A549 (cell line): ENCODE measurements around the gene MTRFR. TPM values are rescaled to one million over a fixed set of nuclear protein-coding genes. Genes with fewer than 3 reads are reported as not detected.

Experiments
- ATAC-seq, 2 experiments: fragments of 200-7000 bp in 1 of 2; fragments of >200 bp in 1 of 2; cut with Nextera tagmentation in 1 of 2; cut with Tn5 transposase in 1 of 2; 3 replicates each; pipeline versions ENCODE4 v1.8.0 to v1.9.1; 2018 to 2020; ENCODE audit warnings: mild to moderate bottlenecking in 1 of 2, moderate library complexity in 1 of 2
- CTCF ChIA-PET: fragments of 300-600 bp; sonication (Branson Sonifier 250); formaldehyde crosslinking; extraction: SDS; loops from one replicate; lab custom pipeline; 2021; ENCODE audit warnings: antibody characterized with exemption, inconsistent platforms; lab: Yijun Ruan, JAX
- POLR2A ChIA-PET: fragments of 350-600 bp; formaldehyde crosslinking; extraction: SDS; loops from one replicate; lab custom pipeline; 2021; ENCODE audit warnings: antibody characterized with exemption, inconsistent platforms; lab: Yijun Ruan, JAX
- DNase-seq, 2 experiments: peaks; one replicate each; pipeline versions ENCODE4 v3.0.0 to v3.0.0-alpha.2; 2011 to 2016; ENCODE audit warnings: low read depth in 1 of 2, low spot score in 1 of 2
- FAIRE-seq: peaks from 2 replicates; lab custom pipeline; 2011; peaks lifted over from hg19 to GRCh38; lab: Jason Lieb, UNC
- H3K27ac ChIP-seq, 2 experiments: fragments of >200 bp; sonication (Bioruptor Twin); formaldehyde crosslinking; 3 replicates each; pipeline ENCODE4 v1.5.1; 2016 to 2017
- H3K4me1 ChIP-seq: fragments of >200 bp; sonication (Bioruptor Twin); formaldehyde crosslinking; 3 replicates; pipeline ENCODE4 v1.6.1; 2016
- H3K4me2 ChIP-seq: fragments of >200 bp; sonication (Bioruptor Twin); formaldehyde crosslinking; 3 replicates; pipeline ENCODE4 v1.6.1; 2016
- H3K4me3 ChIP-seq: fragments of >200 bp; sonication (Bioruptor Twin); formaldehyde crosslinking; 3 replicates; pipeline ENCODE4 v1.5.1; 2016
- H3K9me3 ChIP-seq: fragments of >200 bp; sonication (Bioruptor Twin); formaldehyde crosslinking; 3 replicates; pipeline ENCODE4 v1.6.1; 2016
- BCL3 ChIP-seq: fragments of >200 bp; sonication (Bioruptor Twin); formaldehyde crosslinking; IDR thresholded peaks from 3 replicates; pipeline ENCODE4 v1.6.1; 2016
- EHMT2 ChIP-seq: fragments of 200-600 bp; sonication (generic); IDR thresholded peaks from 2 replicates; pipeline ENCODE4 v1.6.1; 2016; ENCODE audit warnings: antibody characterized with exemption, low read depth, mild to moderate bottlenecking, moderate library complexity
- FOSB ChIP-seq: fragments of 250-450 bp; sonication (Bioruptor Pico); IDR thresholded peaks from 2 replicates; pipeline ENCODE4 v1.5.0; 2020; ENCODE audit warnings: mild to moderate bottlenecking, moderate library complexity
- HES2 ChIP-seq: fragments of >200 bp; sonication (Bioruptor Twin); formaldehyde crosslinking; IDR thresholded peaks from 2 replicates; pipeline ENCODE4 v1.6.1; 2016
- HOXA7 ChIP-seq: fragments of 250-450 bp; sonication (Bioruptor Pico); IDR thresholded peaks from 2 replicates; pipeline ENCODE4 v1.5.0; 2020; ENCODE audit warnings: mild to moderate bottlenecking, moderate library complexity
- HOXB13 ChIP-seq: fragments of 250-450 bp; sonication (Bioruptor Pico); IDR thresholded peaks from 2 replicates; pipeline ENCODE4 v1.5.0; 2020; ENCODE audit warnings: low read depth, mild to moderate bottlenecking, moderate library complexity
- KDM5A ChIP-seq: fragments of 200-600 bp; sonication (generic); IDR thresholded peaks from 2 replicates; pipeline ENCODE4 v1.6.1; 2016; ENCODE audit warnings: antibody characterized with exemption, mild to moderate bottlenecking
- MAFK ChIP-seq: fragments of 450-650 bp; IDR thresholded peaks from 2 replicates; pipeline ENCODE4 v1.6.1; 2014; ENCODE audit not compliant: partially characterized antibody
- MAZ ChIP-seq: fragments of 150-350 bp; IDR thresholded peaks from 2 replicates; pipeline ENCODE4 v1.6.1; 2014; ENCODE audit warnings: antibody characterized with exemption, low read depth, low read length, borderline replicate concordance
- MYC ChIP-seq: IDR thresholded peaks from 2 replicates; pipeline ENCODE4 v1.6.1; 2012; ENCODE audit warnings: mild to moderate bottlenecking, inconsistent platforms, low read length, improper control_type of control experiment, borderline replicate concordance
- PHF8 ChIP-seq: fragments of 200-600 bp; sonication (generic); IDR thresholded peaks from 2 replicates; pipeline ENCODE4 v1.6.1; 2016; ENCODE audit warnings: low read depth, mild to moderate bottlenecking, antibody characterized with exemption, moderate library complexity, borderline replicate concordance
- POLR2AphosphoS2 ChIP-seq: conservative IDR thresholded peaks from 2 replicates; pipeline ENCODE4 v1.6.1; 2012; ENCODE audit warnings: low read length, improper control_type of control experiment, inconsistent platforms
- RARB ChIP-seq: fragments of 250-450 bp; sonication (Bioruptor Pico); IDR thresholded peaks from 2 replicates; pipeline ENCODE4 v1.8.0; 2021; ENCODE audit warnings: mild to moderate bottlenecking, moderate library complexity
- REST ChIP-seq: fragments of 200-600 bp; sonication (generic); IDR thresholded peaks from 2 replicates; pipeline ENCODE4 v1.6.1; 2016; ENCODE audit warnings: antibody characterized with exemption, mild to moderate bottlenecking, moderate library complexity
- RFX5 ChIP-seq: fragments of 450-650 bp; IDR thresholded peaks from 2 replicates; pipeline ENCODE4 v1.7.1; 2014; ENCODE audit warnings: antibody characterized with exemption, mild to moderate bottlenecking, moderate library complexity
- SMC3 ChIP-seq: fragments of >200 bp; sonication (Bioruptor Twin); formaldehyde crosslinking; IDR thresholded peaks from 3 replicates; pipeline ENCODE4 v1.6.1; 2018; ENCODE audit warnings: inconsistent platforms
- TFCP2L1 ChIP-seq: fragments of 250-450 bp; sonication (Bioruptor Pico); IDR thresholded peaks from 2 replicates; pipeline ENCODE4 v1.5.0; 2021; ENCODE audit warnings: mild to moderate bottlenecking
- ZFP36 ChIP-seq: fragments of 450-650 bp; IDR thresholded peaks from 2 replicates; pipeline ENCODE4 v1.6.1; 2014; ENCODE audit warnings: borderline replicate concordance; ENCODE audit not compliant: partially characterized antibody
- ZSCAN20 ChIP-seq: fragments of 250-450 bp; sonication (Bioruptor Pico); IDR thresholded peaks from 2 replicates; pipeline ENCODE4 v1.8.0; 2022; ENCODE audit warnings: mild to moderate bottlenecking, moderate library complexity
- WGBS: methylation state at CpG from one replicate; pipeline ENCODE4 v1.1.6; 2017; ENCODE audit errors: missing lambda C conversion rate; 5-methylcytosine and 5-hydroxymethylcytosine counted together
- polyA plus RNA-seq, 4 experiments: library from polyadenylated mRNA; depleted of rRNA in 3 of 4; stranded (reverse); fragments of >200 nt; fragmentation: RNase III in 1 of 4; extraction: RNeasy Plus Mini Kit Qiagen cat#74134 plus additional on column Dnase treatment in 1 of 4; gene quantifications; 2 replicates in 3 of 4; 3 replicates in 1 of 4; pipeline ENCODE4 v1.2.3, GENCODE V29; 2011 to 2017

Gene MTRFR
- polyA plus RNA-seq, 2 of the 4 experiments (the other 2 are of a cell fraction): 15.5 to 25.2 TPM

GRCh38 chr12:123227581-123228258 is 5.5 kb upstream of the MTRFR start:
- TF ChIP-seq FOSB (CRISPR knock-in tag): no peak
- FAIRE-seq (no peak), DNase-seq (no peak), ATAC-seq (no peak)
- Histone ChIP-seq H3K9me3 (no peaks in the 10 kb centered on the region), H3K27ac (no peak overlapping the region), H3K4me2 (no peak overlapping the region), H3K4me3 (no peak overlapping the region), H3K4me1 (peaks cover 26% of the 10 kb centered on the region)
- WGBS: 75% methylated on average over 5 of the region's 5 CpGs
- CTCF ChIA-PET: interaction anchor here (1.1 to 3.2 kb wide), 3 partner anchors 11 to 305 kb away, joined by 3 to 18 read pairs (median 9); partner anchors contain the start of gene RILPL1
- POLR2A ChIA-PET: no interaction called here

- 96% methylated on average over 3 of the region's 3 CpGs for WGBS
- POLR2A ChIA-PET: no interaction called here
These were observed 4.2 kb upstream of the MTRFR start for GRCh38 chr12:123229051-123229450.

More at GRCh38 chr12:123229051-123229450, 4.2 kb upstream of the MTRFR start:
- DNase-seq (no peak), ATAC-seq (no peak), FAIRE-seq (no peak)
- TF ChIP-seq MAZ (no peak), RARB (CRISPR knock-in tag) (no peak), MYC (no peak), HOXA7 (CRISPR knock-in tag) (no peak), HOXB13 (no peak), PHF8 (no peak), RFX5 (no peak), POLR2AphosphoS2 (no peak), ZFP36 (no peak), MAFK (no peak), BCL3 (no peak), KDM5A (no peak), EHMT2 (no peak), REST (no peak), TFCP2L1 (CRISPR knock-in tag) (no peak), SMC3 (no peak), ZSCAN20 (no peak), HES2 (no peak)
- CTCF ChIA-PET: interaction anchor here (0.7 to 3.2 kb wide), 3 partner anchors 9 to 183 kb away, joined by 3 to 18 read pairs (median 4); no protein-coding TSS in a partner anchor
- Histone ChIP-seq H3K4me2 (no peak overlapping the region), H3K4me3 (no peak overlapping the region), H3K27ac (no peak overlapping the region), H3K4me1 (peaks cover 26% of the 10 kb centered on the region), H3K9me3 (no peaks in the 10 kb centered on the region)
